GM10266 (cell line): ENCODE data around the gene CLSTN1.

Experiments used
- DNase-seq: peaks from one replicate; pipeline ENCODE4 v3.0.0; 2012; ENCODE audit errors: extremely low spot score
- CTCF ChIP-seq: IDR thresholded peaks from 2 replicates; pipeline ENCODE4 v1.5.1; 2012; ENCODE audit warnings: mild to moderate bottlenecking, low read depth; ENCODE audit not compliant: control insufficient read depth, insufficient read depth; ENCODE audit errors: missing control alignments

CLSTN1 gene

GRCh38 chr1:9728451-9729295 is 95.1 kb downstream of the CLSTN1 start:
- TF ChIP-seq CTCF, result no peak
- no peak for DNase-seq

- no peak for DNase-seq
- TF ChIP-seq CTCF, result no peak
Observed at GRCh38 chr1:9726905-9727595, 96.7 kb downstream of the CLSTN1 start.

GRCh38 chr1:9726406-9726805 is 97.4 kb downstream of the CLSTN1 start:
- no peak for DNase-seq
- no peak for TF ChIP-seq CTCF

GRCh38 chr1:9724706-9725476 is 98.9 kb downstream of the CLSTN1 start:
- peak; percentile 88 for DNase-seq

GRCh38 chr1:9723926-9724325 is 99.8 kb downstream of the CLSTN1 start:
- DNase-seq, result no peak
- no peak for TF ChIP-seq CTCF

More at GRCh38 chr1:9724706-9725476, 98.9 kb downstream of the CLSTN1 start:
- peak; percentile 89 for TF ChIP-seq CTCF

- no peak for TF ChIP-seq CTCF
Observed at GRCh38 chr1:9723068-9723805, 100.5 kb downstream of the CLSTN1 start.

More at GRCh38 chr1:9723068-9723805, 100.5 kb downstream of the CLSTN1 start:
- DNase-seq, result no peak
